IMR-90 (cell line): Measurements from ENCODE around the gene ZBTB24.

Experiments
- BHLHE40 ChIP-seq: fragments of 150-350 bp; IDR thresholded peaks from 2 replicates; pipeline ENCODE4 v1.6.1; 2016; ENCODE audit warnings: mild to moderate bottlenecking, low read depth, low read length
- CEBPB ChIP-seq: IDR thresholded peaks from 2 replicates; pipeline ENCODE4 v1.6.1; 2012; ENCODE audit warnings: low read depth, low read length, improper control_type of control experiment
- CTCF ChIP-seq: conservative IDR thresholded peaks from 2 replicates; pipeline ENCODE4 v1.5.1; 2012; ENCODE audit warnings: mild to moderate bottlenecking, low read depth, low read length, improper control_type of control experiment
- FOS ChIP-seq: fragments of 150-350 bp; IDR thresholded peaks from 2 replicates; pipeline ENCODE4 v1.6.1; 2016; ENCODE audit warnings: low read depth, low read length
- MAFK ChIP-seq: IDR thresholded peaks from 2 replicates; pipeline ENCODE4 v1.6.1; 2012; ENCODE audit warnings: low read depth, low read length, improper control_type of control experiment
- MAZ ChIP-seq: IDR thresholded peaks from 2 replicates; pipeline ENCODE4 v1.6.1; 2012; ENCODE audit warnings: low read depth, mild to moderate bottlenecking, low read length, improper control_type of control experiment, moderate library complexity, borderline replicate concordance
- POLR2A ChIP-seq: IDR thresholded peaks from 2 replicates; pipeline ENCODE4 v1.6.1; 2012; ENCODE audit warnings: mild to moderate bottlenecking, low read depth, low read length
- RAD21 ChIP-seq: IDR thresholded peaks from 2 replicates; pipeline ENCODE4 v1.6.1; 2012; ENCODE audit warnings: low read length, improper control_type of control experiment
- RCOR1 ChIP-seq: IDR thresholded peaks from 2 replicates; pipeline ENCODE4 v1.6.1; 2012; ENCODE audit warnings: mild to moderate bottlenecking, low read length, improper control_type of control experiment; ENCODE audit not compliant: insufficient replicate concordance
- RFX5 ChIP-seq: IDR thresholded peaks from 2 replicates; pipeline ENCODE4 v1.8.0; 2012; ENCODE audit warnings: low read depth, mild to moderate bottlenecking, low read length, moderate library complexity
- SMC3 ChIP-seq: fragments of 150-350 bp; IDR thresholded peaks from 2 replicates; pipeline ENCODE4 v1.6.1; 2016; ENCODE audit warnings: low read depth, mild to moderate bottlenecking, antibody characterized with exemption, low read length, moderate library complexity
- USF2 ChIP-seq: fragments of 150-350 bp; IDR thresholded peaks from 2 replicates; pipeline ENCODE4 v1.6.1; 2017; ENCODE audit warnings: mild to moderate bottlenecking, antibody characterized with exemption, low read length, low read depth
- TF ChIP-seq, protein P1 (sequence below): fragments of 150-350 bp; IDR thresholded peaks from 2 replicates; pipeline ENCODE4 v1.6.1; 2016; ENCODE audit warnings: low read depth, mild to moderate bottlenecking, low read length, moderate library complexity, borderline replicate concordance

DNA sequence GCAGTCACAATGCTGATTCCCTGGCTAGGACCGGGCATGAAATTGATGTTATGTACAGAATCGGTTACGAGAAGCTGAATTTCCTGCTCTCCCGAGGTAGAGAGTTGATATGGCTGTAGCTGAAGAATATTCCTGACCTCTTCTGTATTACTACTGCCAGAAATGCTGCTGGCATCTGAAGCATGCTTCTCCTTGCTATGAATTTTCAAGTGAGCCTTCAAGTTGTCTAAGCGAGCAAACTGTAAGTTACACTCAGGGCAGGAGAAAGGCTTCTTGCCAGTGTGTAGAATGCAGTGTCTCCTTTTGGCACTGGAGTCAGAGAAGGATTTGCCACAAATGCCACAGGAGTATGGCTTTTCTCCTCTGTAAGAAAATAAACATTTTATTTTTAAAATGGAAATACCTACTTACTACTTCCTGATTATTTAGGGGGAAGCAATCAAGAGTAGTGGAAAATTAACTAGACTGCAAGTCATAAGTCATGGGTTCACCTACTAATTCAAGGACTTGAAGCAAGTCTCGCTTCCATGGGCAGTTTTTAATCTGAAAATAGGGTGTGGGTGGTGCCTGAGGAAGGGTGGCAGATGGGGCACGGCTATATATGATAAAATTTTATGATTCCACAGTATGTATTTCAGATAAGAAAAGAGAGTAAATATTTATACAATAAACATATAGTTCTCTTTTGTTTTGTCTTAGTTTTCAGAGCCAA lies 16.7 kb downstream of the ZBTB24 start:
- TF ChIP-seq MAZ (no peak), USF2 (no peak), CEBPB (no peak), CTCF (no peak), POLR2A (no peak), MAFK (no peak), RCOR1 (no peak), RAD21 (no peak), BHLHE40 (no peak), RFX5 (no peak), FOS (no peak), SMC3 (no peak)
- TF ChIP-seq, protein P1, sequence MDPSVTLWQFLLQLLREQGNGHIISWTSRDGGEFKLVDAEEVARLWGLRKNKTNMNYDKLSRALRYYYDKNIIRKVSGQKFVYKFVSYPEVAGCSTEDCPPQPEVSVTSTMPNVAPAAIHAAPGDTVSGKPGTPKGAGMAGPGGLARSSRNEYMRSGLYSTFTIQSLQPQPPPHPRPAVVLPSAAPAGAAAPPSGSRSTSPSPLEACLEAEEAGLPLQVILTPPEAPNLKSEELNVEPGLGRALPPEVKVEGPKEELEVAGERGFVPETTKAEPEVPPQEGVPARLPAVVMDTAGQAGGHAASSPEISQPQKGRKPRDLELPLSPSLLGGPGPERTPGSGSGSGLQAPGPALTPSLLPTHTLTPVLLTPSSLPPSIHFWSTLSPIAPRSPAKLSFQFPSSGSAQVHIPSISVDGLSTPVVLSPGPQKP, result no peak
